ENCODE results near the gene NALCN. TPM values are rescaled to one million over a fixed set of nuclear protein-coding genes. Genes with fewer than 3 reads are reported as not detected.

NALCN gene
- total and polyA plus RNA-seq, 2 experiments from 2014 or later = 0.50 to 0.87 TPM

DNA sequence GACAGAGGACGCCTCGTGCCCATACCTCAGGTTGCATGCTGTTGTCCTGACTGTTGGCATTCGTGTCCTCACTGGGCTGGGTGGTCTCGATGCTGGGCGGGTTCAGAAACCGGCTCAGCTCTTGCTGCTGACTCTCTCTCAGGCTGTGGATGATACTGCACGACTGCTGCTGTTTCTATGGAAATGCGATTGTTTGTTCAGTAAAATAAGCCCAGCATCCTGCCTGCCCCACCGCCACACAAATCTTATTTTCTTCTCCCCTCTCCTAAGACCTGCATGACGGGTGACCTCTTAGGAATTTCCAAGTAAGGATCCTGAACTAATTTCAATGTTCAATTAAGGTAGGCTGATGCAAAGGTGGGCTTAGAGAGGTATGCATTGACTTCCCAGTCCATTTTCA lies 356.5 kb downstream of the NALCN start:
- 0 out of 2 replicates have a peak, but pooled peaks cover under 1% of the 10 kb centered on the region for H3K9me2 ChIP-seq (ENCODE audit: insufficient read depth)
- H3K27me3 Mint-ChIP-seq (ENCODE audit: insufficient read depth, low read depth, poor library complexity) = peaks cover 2% of the 10 kb centered on the region
- H3K4me3 Mint-ChIP-seq = no peak overlapping the region

DNA sequence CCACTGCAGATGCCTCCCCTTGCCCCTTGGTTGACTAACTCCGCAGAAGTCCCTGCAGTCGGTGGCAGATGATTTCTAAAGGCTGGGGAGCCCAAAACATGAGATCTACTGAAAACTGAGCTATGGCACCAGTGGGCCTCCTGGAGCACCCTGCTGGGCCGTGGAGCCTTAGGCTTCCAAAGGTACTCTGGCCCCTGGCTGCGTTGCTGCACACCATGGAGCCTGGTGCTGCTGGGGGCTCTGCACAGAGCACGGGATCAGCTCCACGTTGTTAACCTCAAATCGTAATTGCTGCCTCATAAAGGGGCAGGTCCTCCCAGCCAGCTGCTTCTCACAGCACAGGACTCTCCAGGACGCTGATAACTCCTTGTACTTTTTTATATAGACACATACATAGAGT lies 357.5 kb downstream of the NALCN start:
- Histone ChIP-seq H3K27me3 (ENCODE audit: insufficient read depth) (no peaks in the 10 kb centered on the region), H3K9me2 (ENCODE audit: insufficient read depth) (no peaks in the 10 kb centered on the region), H2AFZ (no peak overlapping the region), H4K20me1 (replicated peaks; ENCODE audit: insufficient read depth) (no peaks in the 10 kb centered on the region), H3K4me2 (no peak overlapping the region), H3K36me3 (ENCODE audit: insufficient read depth) (no peaks in the 10 kb centered on the region), H3K4me1 (ENCODE audit: insufficient read depth) (peaks cover 3% of the 10 kb centered on the region; the same call in 1 of the 2 replicates), H3K79me2 (replicated peaks; ENCODE audit: insufficient read depth) (no peaks in the 10 kb centered on the region), H3K27ac (ENCODE audit: low read depth) (no peak overlapping the region), H3K4me3 (no peak overlapping the region), H3F3A (replicated peaks; ENCODE audit: low read depth) (no peaks in the 10 kb centered on the region)
- Mint-ChIP-seq H3K36me3 (ENCODE audit: low read depth) (no peaks in the 10 kb centered on the region), H3K27ac (no peak overlapping the region), H3K9me3 (no peaks in the 10 kb centered on the region), H3K27me3 (ENCODE audit: insufficient read depth, low read depth, poor library complexity) (peaks cover 2% of the 10 kb centered on the region), H3K4me1 (peaks cover 10% of the 10 kb centered on the region), H3K4me3 (no peak overlapping the region)
- DNase-seq (ENCODE audit: low spot score) = no peak
- ATAC-seq = no peak
- TF ChIP-seq, protein P1, sequence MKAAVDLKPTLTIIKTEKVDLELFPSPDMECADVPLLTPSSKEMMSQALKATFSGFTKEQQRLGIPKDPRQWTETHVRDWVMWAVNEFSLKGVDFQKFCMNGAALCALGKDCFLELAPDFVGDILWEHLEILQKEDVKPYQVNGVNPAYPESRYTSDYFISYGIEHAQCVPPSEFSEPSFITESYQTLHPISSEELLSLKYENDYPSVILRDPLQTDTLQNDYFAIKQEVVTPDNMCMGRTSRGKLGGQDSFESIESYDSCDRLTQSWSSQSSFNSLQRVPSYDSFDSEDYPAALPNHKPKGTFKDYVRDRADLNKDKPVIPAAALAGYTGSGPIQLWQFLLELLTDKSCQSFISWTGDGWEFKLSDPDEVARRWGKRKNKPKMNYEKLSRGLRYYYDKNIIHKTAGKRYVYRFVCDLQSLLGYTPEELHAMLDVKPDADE (IDR thresholded peaks at IDR 0.05) = no peak
- TF ChIP-seq JUNB (IDR thresholded peaks at IDR 0.05; ENCODE audit: unreplicated experiment) (no peak), CREB1 (CRISPR knock-in tag; IDR thresholded peaks at IDR 0.05; ENCODE audit: low read depth) (no peak), NANOG (IDR thresholded peaks at IDR 0.05; ENCODE audit: borderline replicate concordance) (no peak), ZNF331 (CRISPR knock-in tag; IDR thresholded peaks at IDR 0.05; ENCODE audit: low read depth) (no peak), EZH2phosphoT487 (IDR thresholded peaks at IDR 0.05; ENCODE audit: unreplicated experiment) (no peak), ZNF114 (CRISPR knock-in tag; IDR thresholded peaks at IDR 0.05) (no peak), STAT1 (IDR thresholded peaks at IDR 0.05; ENCODE audit: unreplicated experiment) (no peak), EZH2 (IDR thresholded peaks at IDR 0.05; ENCODE audit: low read depth, unreplicated experiment) (no peak)
- TF ChIP-seq, protein P2, sequence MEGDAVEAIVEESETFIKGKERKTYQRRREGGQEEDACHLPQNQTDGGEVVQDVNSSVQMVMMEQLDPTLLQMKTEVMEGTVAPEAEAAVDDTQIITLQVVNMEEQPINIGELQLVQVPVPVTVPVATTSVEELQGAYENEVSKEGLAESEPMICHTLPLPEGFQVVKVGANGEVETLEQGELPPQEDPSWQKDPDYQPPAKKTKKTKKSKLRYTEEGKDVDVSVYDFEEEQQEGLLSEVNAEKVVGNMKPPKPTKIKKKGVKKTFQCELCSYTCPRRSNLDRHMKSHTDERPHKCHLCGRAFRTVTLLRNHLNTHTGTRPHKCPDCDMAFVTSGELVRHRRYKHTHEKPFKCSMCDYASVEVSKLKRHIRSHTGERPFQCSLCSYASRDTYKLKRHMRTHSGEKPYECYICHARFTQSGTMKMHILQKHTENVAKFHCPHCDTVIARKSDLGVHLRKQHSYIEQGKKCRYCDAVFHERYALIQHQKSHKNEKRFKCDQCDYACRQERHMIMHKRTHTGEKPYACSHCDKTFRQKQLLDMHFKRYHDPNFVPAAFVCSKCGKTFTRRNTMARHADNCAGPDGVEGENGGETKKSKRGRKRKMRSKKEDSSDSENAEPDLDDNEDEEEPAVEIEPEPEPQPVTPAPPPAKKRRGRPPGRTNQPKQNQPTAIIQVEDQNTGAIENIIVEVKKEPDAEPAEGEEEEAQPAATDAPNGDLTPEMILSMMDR (conservative IDR thresholded peaks at IDR 0.05; ENCODE audit: low read depth in 2 of 2) = no peak
- TF ChIP-seq, protein P3, sequence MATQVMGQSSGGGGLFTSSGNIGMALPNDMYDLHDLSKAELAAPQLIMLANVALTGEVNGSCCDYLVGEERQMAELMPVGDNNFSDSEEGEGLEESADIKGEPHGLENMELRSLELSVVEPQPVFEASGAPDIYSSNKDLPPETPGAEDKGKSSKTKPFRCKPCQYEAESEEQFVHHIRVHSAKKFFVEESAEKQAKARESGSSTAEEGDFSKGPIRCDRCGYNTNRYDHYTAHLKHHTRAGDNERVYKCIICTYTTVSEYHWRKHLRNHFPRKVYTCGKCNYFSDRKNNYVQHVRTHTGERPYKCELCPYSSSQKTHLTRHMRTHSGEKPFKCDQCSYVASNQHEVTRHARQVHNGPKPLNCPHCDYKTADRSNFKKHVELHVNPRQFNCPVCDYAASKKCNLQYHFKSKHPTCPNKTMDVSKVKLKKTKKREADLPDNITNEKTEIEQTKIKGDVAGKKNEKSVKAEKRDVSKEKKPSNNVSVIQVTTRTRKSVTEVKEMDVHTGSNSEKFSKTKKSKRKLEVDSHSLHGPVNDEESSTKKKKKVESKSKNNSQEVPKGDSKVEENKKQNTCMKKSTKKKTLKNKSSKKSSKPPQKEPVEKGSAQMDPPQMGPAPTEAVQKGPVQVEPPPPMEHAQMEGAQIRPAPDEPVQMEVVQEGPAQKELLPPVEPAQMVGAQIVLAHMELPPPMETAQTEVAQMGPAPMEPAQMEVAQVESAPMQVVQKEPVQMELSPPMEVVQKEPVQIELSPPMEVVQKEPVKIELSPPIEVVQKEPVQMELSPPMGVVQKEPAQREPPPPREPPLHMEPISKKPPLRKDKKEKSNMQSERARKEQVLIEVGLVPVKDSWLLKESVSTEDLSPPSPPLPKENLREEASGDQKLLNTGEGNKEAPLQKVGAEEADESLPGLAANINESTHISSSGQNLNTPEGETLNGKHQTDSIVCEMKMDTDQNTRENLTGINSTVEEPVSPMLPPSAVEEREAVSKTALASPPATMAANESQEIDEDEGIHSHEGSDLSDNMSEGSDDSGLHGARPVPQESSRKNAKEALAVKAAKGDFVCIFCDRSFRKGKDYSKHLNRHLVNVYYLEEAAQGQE (IDR thresholded peaks at IDR 0.05; ENCODE audit: unreplicated experiment) = no peak

More for the DNA sequence above, 356.5 kb downstream of the NALCN start:
- Histone ChIP-seq H3F3A (replicated peaks; ENCODE audit: low read depth) (no peaks in the 10 kb centered on the region), H4K20me1 (replicated peaks; ENCODE audit: insufficient read depth) (no peaks in the 10 kb centered on the region), H3K79me2 (replicated peaks; ENCODE audit: insufficient read depth) (no peaks in the 10 kb centered on the region), H3K27me3 (ENCODE audit: insufficient read depth) (no peaks in the 10 kb centered on the region), H3K4me3 (no peak overlapping the region), H3K4me2 (no peak overlapping the region), H3K27ac (ENCODE audit: low read depth) (no peak overlapping the region), H2AFZ (no peak overlapping the region), H3K36me3 (ENCODE audit: insufficient read depth) (no peaks in the 10 kb centered on the region), H3K4me1 (ENCODE audit: insufficient read depth) (peaks cover 3% of the 10 kb centered on the region; the same call in 1 of the 2 replicates)
- peaks cover 10% of the 10 kb centered on the region for H3K4me1 Mint-ChIP-seq
- ATAC-seq (no peak), DNase-seq (ENCODE audit: low spot score) (no peak)
- TF ChIP-seq POLR2AphosphoS5 (IDR thresholded peaks at IDR 0.05; ENCODE audit: low read depth) = no peak
- TF ChIP-seq EZH2phosphoT487 (IDR thresholded peaks at IDR 0.05; ENCODE audit: unreplicated experiment) = no peak
- TF ChIP-seq ZNF331 (CRISPR knock-in tag; IDR thresholded peaks at IDR 0.05; ENCODE audit: low read depth) = no peak
- no peak for TF ChIP-seq EZH2 (IDR thresholded peaks at IDR 0.05; ENCODE audit: low read depth, unreplicated experiment)
- no peaks in the 10 kb centered on the region for H3K9me3 Mint-ChIP-seq
- H3K27ac Mint-ChIP-seq = no peak overlapping the region
- H3K36me3 Mint-ChIP-seq (ENCODE audit: low read depth) = no peaks in the 10 kb centered on the region
